ENCODE results near the gene ZC3H12D.
A peak's percentile ranks its signal among the peaks of the same experiment; 100 is the strongest.
"Not testable (repeated sequence)": the region's sequence is repeated elsewhere in the genome, so short reads cannot be mapped to it uniquely, and the experiment has no call there.

The ZC3H12D gene

DNA sequence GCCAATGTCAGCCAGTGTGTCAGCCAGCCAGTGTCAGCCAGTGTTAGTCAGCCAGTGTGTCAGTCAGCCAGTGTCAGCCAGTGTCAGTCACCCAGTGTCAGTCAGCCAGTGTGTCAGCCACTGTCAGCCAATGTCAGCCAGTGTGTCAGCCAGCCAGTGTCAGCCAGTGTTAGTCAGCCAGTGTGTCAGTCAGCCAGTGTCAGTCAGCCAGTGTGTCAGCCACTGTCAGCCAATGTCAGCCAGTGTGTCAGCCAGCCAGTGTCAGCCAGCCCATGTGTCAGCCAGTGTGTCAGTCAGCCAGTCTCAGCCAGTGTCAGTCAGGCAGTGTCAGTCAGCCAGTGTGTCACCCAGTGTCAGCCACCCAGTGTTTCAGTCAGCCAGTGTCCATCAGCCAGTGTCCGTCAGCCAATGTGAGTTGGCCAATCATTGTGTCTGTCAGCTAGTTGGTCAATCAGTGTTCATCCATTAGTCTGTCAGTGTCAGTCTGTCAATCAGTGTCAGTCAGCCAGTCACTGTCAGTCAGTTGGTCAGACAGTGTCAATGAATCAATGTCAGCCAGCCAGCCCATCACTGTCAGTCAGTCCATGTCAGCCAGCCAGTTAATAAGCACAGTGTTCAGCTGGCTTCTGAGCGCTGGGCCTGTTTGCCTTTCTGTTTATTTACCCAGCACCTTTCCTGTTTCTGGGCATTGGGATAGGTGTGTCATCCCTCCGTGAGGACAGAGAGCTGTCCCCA is 40.3 kb downstream of the ZC3H12D start:
- DNase-seq (ENCODE audit: extremely low read depth in 1 of 2, low read depth in 1 of 2), result not testable (repeated sequence)

DNA sequence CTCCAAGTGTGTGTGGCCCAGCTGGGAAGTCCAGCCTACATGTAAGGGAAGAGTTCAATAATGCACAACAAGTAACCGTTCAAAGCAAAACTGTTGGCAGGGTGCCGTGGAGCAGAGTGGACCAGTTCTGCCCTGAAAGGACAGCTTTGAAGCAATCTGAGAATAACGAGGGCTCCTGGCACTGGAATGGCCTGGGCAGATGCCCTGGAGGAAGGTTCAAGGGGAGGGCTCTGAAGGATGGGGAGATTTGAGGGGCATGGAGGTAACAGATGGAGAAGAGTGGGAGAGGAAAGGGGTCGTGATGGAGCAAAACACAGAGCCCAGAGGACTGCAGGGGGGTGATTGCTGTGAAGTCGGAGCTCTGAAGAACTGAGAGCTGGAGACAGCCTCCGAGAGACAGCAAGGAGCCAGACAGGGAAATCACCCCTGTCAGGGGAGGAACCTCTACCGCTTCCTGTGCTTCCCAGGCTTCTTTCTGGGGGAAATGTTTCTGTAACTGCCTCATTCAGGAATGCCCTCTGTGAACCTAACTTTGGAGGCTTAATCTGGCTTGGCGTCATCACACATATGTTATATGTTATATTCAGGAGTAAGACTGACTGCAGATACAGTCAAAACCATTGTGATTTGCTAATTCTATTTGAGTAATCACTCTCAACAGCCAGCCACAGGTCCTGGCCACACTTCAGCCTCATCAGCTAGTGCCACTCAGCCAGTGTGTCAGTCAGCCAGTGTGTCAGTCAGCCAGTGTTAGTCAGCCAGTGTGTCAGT is 41.2 kb downstream of the ZC3H12D start:
- no peak for DNase-seq (ENCODE audit: extremely low read depth in 1 of 2, low read depth in 1 of 2)

DNA sequence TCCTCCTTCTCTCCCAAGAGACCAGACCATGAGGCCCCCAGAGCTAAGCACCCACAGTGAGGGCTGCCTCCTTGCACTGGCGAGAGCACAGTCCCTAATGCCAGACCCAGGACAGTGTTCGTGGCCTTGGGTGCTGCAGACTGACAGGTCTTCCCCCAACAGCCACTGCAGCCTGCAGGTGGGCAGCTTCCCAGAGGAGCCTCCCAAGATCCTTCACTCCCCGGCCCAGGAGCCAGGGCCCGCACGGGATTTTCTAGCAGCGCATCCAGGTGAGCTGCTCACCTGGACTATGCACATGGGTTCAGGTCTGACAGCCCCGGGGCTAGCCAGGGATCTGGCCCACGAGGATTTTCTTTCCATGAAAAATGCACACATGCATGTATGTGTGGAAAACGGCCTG is 43.1 kb downstream of the ZC3H12D start:
- DNase-seq (ENCODE audit: extremely low read depth in 1 of 2, low read depth in 1 of 2), result no peak

DNA sequence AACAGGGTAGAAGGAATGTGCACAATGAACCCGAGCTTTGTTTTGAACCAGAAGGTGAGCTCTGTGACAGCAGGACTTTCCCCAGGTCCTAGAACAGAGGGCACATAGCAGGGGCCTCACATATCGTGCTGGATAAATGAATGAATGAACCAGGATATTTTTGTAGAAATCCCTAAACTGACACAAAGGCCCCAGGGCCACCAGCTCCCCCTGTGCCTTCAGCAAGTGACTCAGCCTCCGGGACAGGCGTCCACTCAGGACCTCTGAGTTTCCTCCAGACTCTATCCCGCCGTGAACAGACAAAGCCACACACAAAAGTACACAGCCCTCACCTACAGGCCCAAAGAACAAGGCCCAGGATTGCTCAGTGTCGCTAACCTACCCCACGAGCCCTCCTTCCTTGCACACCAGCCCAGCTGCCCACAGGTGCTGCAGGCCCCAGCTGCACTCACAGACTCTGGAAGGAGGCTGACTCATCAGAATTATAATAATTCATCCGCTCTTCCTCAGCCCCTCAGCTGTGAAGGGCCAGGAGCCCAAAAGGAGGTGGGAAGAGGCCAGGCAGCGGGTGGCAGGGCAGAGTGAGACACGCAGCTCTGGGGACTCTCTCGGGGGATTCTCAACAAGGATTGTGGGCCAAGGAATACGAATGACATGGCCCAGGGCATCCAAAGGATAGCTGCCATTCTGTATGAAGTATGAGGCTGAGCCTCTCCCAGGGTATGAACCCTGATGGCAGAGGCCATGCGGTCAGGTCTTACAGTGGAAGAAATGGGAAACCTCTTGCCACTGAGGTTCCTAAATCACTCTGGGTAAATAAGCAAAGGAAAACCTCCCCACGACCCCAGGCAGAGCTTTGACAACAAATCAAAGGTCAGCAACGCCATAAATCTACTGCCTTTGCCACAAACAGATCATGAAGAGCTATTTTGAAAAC is 43.8 kb downstream of the ZC3H12D start:
- DNase-seq (ENCODE audit: extremely low read depth in 1 of 2, low read depth in 1 of 2), result no peak

DNA sequence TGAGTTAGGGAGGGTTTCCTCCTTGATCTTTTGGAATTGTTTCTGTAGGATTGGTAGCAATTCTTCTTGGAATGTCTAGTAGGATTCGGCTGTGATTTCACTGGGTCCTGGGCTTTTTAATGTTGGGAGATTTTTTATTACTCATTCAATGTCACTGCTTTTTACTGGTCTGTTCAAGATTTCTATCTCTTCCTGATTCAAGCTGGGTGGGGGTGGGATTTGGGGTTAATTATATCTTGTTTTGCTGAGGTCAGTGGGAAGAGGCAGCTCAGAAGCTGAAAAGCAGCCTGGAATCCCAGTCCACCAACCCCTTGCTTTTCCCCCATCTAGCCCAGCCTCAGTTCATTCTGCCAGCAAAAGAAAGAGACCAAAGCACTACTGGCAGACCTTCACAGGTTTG is 45.2 kb downstream of the ZC3H12D start:
- no peak for DNase-seq (ENCODE audit: extremely low read depth in 1 of 2, low read depth in 1 of 2)

DNA sequence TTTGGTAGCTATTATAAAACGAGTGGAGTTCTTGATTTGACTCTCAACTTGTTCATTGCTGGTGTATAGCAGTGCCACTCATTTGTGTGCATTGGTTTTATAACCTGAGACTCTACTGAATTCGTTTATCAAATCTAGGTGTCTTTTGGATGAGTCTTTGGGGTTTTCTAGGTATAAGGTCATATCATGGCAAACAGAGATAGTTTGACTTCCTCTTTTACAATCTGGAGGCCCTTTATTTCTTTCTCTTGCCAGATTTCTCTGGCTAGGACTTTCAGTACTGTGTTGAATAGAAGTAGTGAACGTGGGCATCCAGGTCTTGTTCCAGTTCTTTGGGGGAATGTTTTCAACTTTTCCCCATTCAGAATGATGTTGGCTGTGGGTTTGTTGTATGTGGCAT is 46.0 kb downstream of the ZC3H12D start:
- DNase-seq (ENCODE audit: extremely low read depth in 1 of 2, low read depth in 1 of 2), result no peak

DNA sequence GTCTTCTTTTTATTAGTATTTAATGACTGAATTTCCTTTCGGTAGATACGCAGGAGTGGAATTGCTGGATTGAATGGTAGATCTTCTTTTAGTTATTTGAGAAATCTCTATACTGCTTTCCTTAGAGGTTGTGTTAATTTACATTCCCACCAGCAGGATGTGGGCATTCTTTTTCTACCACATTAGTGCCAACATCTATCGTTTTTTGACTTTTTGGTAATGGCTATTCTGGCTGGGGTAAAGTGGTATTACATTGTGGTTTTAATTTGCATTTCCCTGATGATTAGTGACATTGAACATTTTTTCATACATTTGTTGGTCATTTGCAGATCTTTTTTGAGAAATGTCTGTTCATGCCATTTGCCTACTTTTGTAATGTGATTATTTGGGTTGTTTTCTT is 47.6 kb downstream of the ZC3H12D start:
- no peak for DNase-seq (ENCODE audit: extremely low read depth in 1 of 2, low read depth in 1 of 2)

DNA sequence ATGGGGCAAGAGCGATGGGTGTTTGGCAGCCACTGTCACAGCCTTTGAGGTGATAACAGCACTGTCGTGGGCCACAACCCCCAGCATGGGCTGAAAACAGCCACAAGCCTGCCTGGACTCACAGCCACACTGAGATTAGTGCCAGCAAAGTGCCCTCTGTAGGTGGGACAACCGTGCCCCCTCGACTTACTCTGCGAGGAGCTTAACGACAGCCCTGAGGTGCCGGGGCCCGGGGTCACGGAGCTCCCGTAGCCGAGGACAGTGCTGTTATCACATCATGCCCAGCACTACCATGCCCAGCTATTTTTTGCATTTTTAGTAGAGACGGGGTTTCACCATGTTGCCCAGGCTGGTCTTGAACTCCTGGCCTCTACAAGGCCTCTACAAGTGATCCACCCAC is 48.2 kb downstream of the ZC3H12D start:
- DNase-seq (ENCODE audit: extremely low read depth in 1 of 2, low read depth in 1 of 2), result no peak

DNA sequence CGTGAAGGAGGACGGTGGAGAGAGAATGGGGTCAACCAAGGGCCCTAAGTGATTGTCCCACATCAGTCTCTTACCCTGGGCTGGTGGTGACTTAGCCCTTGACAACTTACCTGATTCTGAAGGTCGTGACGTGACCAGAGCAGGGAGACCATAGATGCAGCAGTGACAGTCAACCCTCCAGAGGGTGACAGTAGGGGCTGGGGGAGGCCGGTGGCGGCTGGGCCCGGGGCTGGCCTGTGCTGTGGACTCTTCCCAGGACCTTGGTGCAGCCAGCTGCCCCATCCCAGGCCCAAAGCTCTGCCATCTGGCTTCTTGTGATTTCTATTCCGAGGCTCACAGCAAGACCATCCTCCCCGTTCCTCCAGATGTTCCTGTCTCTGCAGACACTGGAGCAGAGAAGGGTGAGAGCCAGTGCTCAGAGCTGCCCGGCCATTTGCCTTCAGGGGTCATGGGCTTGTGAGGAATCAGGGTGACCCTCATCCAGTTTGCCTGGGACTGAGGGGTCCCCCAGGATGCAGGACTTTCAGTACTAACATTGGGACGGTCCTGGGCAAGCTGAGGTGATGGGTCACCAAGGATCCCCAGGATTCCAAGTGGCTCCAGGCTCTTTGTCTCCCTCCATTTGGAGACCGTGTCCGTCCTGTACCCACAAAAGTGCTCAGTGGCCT is 48.8 kb downstream of the ZC3H12D start:
- no peak for DNase-seq (ENCODE audit: extremely low read depth in 1 of 2, low read depth in 1 of 2)

DNA sequence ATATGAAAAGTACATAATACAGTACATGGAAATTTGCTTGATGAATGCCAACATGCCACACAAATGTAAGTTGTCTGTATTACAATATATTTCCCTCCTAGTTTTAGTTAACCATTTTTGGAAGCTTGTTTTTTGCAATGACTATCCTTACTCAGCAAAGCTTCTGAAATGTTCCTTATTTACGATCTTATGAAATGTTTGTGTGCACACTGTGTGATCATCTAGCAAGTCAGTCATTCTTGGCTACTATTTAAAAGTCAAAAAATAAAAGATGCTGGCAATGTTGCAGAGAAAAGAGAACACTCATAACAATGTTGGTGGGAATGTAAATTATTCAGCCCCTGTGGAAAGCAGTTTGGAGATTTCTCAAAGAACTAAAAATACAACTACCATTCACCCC is 50.9 kb downstream of the ZC3H12D start:
- no peak for DNase-seq (ENCODE audit: extremely low read depth in 1 of 2, low read depth in 1 of 2)

DNA sequence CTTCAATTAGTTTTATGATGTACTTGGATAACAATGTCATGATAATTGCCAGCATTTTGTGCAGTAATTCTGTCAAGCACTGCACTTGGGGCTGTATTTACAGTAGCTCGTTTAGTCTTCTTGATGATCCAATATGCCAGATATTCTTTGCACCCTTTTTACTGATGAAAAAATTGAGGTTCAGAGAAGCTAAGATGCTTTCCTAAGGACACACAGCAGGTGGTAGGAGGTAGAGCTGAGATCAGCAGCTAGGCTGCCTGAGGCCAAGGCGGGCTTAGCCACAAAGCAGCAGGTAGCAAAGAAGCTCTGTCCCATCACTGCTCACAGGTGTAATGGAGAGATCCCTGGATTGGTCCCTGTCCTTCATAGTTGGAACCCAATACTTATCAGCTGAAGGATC is 51.4 kb downstream of the ZC3H12D start:
- no peak for DNase-seq (ENCODE audit: extremely low read depth in 1 of 2, low read depth in 1 of 2)

DNA sequence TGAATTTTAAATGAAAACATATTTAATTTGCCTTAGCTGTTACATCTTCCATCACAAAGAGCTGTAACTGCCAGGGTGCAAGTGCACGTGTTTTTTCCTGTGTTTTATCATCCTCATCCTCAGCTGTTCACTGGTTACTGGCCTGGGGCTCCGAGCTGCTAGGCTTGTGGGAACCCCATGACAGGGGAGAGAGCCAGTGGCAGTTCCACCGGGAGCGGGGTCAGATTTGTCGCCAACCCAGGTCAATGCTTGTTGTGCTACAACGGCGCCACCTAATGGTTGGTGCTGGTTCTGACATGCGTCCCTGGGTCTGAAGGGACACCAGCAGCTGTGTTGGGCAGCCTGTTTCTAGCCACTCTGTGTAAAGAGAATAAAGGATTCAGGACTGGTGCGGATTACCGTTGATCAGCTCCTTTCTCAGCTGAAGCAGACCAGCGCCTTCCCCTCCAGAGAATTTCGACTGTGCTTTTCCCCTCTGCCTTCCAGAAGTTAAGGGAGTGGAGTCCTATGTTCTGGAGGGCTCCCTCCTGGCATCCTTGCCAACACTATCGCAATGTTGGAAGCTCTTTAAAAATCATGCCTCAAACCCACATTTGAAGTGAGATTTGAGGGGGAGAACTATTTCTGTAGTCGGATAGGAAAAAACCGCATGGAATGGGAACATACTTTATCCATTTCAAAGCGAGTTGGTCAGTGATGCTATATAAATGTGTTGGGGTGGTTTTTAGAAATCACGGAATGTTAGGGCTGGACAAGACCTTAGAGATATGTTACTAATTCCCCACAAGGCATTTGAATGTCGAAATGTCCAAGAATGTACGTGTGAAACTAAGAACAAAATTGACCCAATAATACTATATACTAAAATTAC is 52.7 kb downstream of the ZC3H12D start:
- peak; percentile 74 to 81 for DNase-seq (ENCODE audit: extremely low read depth in 1 of 2, low read depth in 1 of 2)

DNA sequence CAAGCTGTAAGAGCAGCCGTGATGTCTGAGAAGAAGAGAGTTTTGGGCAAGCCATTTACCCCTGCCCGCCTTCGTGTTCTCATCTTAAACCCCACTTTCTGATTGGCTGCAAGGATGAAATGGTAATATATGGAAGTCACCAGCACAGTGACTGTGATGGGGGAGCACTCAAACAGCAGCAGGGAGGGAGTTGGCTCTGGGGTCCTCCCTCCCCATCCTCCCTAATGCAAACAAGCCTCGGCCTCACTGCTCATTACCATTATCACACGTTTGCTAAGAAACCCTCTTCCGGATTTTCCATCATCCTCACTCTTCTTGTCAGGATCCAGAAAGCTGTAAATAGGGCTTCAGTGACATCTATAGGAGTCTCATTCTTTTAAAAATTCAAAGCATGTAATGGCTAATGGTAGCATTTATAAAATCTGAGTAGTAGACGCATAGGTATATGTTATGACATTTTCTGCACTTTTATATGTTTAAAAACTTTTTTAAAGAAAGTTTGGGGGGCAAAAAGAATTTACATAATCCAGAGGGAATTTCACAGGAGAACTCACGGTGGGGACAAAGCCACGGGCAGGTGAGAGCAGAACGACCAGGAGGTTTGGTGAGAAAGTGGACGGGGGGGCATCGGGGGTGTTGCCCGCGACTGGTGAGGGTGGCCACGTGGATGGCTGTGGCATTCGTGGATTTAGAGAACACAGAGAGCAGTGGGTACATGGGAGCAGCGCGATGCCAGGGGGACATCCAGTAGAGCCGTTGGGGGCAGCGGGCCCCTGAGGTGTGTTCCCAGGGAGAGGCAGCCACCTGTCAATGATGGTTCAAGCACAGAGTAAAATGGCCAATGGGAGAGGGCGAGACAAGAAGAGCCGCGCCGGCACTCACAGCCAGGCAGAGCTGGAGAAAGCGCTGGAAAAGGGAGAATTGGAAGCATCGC is 55.1 kb downstream of the ZC3H12D start:
- DNase-seq (ENCODE audit: extremely low read depth in 1 of 2, low read depth in 1 of 2), result no peak

DNA sequence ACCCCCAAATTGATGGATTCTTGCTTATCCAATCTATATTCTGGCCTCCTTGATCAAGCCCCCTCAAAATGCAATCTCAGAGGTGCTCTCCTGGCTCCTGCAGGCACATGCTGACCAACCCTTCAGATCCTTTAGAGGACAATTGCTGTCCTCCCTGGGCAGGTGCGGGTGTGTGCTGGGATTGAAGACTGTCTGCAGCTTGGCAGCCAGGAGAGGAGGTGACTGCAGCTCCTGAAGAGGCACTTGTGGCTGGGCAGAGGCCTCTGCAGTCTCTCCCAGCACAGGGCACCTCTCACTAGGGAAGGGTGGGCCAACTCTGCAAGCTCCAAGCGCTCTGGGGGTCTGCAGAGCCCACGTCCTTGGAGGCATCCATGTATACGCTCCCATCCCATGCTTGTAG is 56.2 kb downstream of the ZC3H12D start:
- DNase-seq (ENCODE audit: extremely low read depth in 1 of 2, low read depth in 1 of 2), result no peak

DNA sequence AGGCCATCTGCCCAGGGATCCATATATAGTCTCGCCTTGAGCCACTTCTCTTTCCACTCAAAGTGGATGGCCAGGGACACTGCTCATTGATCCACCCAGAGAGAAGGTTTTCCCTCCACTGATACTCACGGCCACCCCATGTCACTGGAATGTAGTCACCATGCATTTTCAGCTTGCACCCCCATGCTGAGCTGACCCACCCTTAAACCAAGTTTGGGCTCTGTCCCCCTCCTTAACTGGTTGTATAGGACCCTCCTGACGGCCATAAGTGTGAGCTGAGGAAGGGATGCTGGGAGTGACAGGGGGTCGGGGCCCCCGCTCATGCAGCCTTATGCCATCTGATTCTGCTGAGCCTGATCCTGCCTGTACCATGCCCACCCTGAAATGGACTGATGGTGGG is 59.1 kb downstream of the ZC3H12D start:
- no peak for DNase-seq (ENCODE audit: extremely low read depth in 1 of 2, low read depth in 1 of 2)

DNA sequence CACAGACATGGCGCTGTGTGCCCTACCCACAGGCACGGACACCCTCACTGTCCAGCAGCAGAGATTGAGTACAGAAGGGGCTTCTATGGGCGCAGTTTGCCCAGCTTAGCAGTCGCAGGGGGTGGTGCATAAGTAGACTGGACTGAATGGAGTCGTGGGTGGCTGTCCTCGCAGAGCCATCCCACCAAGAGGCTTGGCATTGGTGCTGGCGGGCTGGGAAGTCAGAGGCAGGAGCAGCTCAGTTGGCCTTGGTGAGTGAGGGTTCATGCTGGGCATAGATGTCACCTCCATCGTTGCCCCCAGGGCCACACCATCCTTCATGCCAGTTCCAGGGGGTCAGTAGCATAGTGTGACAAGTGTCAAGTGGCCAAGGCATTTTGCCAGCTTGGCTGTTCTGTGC is 59.6 kb downstream of the ZC3H12D start:
- no peak for DNase-seq (ENCODE audit: extremely low read depth in 1 of 2, low read depth in 1 of 2)

DNA sequence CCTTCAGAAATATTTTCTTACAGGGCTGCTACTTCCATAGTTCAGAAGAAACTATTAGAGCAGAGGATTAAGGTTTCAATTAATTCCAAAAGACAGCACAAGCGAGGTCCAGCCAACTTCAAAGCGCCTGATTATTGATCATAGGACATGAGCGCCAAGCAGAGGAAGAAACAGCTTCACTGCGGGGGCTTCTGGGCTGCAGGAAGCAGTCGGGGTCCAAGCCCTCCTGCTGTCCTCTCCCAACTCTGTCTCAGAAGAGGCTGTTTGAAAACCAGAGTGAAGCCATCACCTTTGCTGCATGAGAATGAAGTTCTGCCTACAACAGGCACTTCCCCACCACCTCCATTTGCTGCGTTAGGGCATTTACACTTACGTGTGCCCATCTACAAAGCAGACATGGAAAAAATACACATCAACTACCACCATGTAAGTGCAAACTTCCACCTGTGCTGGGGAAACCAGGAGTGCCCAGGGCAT is 60.8 kb downstream of the ZC3H12D start:
- no peak for DNase-seq (ENCODE audit: extremely low read depth in 1 of 2, low read depth in 1 of 2)

DNA sequence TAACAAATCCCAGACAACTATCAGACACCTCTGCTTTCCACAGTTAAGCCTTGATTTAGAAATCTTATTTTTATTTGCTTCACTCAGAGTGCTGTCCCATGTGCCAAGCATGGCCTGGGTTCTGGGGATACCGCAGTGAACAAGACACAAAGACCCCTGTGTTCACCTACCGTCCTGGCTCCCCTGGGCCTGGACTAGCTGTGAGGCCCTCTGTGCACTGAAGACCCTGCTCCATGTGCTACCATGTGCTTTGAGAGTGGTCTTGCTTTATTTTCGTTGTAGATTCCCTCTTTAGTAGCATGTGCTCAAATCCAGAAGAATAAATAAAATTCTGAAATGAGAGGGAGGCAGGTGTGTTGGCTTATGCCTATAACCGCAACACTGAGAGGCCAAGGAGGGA is 62.2 kb downstream of the ZC3H12D start:
- DNase-seq (ENCODE audit: extremely low read depth in 1 of 2, low read depth in 1 of 2), result no peak

DNA sequence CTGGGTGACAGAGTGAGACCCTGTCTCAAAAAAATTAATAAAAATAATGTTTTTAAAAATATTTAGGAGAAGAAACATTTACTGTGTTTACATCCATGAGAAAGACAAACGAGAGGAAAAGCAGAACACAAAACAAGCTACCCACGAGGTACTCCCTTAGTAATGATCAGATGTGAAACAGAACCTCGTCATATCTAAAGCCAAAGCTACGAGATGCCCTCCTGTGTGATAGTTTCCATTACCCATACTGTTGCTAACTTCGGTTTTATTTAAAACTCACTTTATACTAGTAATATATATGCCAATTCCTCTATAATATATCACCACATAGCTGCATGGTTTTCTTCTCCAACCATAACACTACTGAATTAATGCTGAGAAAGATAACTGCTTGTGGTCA is 63.7 kb downstream of the ZC3H12D start:
- DNase-seq (ENCODE audit: extremely low read depth in 1 of 2, low read depth in 1 of 2), result no peak
